ENCODE results near the gene IFFO2. TPM values are rescaled to one million over a fixed set of nuclear protein-coding genes. Genes with fewer than 3 reads are reported as not detected.

IFFO2 gene
- total RNA-seq, 2 donors from 2014 or later, result 24.8 to 27.7 TPM

DNA sequence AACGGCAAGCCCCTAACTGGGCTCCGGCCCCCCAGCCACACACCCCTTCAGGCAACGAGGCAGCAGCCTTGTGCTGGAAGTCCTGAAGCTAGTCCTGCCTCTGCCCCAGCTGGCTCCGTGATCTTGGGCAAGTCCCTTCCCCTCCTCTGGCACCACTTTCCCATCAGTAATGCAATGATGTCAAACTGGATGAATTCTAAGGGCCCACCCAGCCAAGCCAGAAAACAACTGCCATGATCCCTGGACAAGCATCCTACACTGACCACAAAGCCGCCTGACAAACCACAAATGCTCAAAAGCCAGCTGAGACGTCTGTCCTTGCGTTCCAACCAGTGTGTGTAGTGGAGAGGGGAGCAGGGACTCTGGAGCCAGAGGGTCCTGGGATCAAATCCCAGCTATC is 26.8 kb downstream of the IFFO2 start:
- peaks cover 35 to 66% of the 10 kb centered on the region in 2 donors for H3K4me1 ChIP-seq (ENCODE audit: control insufficient read depth in 1 of 2, low read depth in 2 of 2)
- TF ChIP-seq, protein P1, sequence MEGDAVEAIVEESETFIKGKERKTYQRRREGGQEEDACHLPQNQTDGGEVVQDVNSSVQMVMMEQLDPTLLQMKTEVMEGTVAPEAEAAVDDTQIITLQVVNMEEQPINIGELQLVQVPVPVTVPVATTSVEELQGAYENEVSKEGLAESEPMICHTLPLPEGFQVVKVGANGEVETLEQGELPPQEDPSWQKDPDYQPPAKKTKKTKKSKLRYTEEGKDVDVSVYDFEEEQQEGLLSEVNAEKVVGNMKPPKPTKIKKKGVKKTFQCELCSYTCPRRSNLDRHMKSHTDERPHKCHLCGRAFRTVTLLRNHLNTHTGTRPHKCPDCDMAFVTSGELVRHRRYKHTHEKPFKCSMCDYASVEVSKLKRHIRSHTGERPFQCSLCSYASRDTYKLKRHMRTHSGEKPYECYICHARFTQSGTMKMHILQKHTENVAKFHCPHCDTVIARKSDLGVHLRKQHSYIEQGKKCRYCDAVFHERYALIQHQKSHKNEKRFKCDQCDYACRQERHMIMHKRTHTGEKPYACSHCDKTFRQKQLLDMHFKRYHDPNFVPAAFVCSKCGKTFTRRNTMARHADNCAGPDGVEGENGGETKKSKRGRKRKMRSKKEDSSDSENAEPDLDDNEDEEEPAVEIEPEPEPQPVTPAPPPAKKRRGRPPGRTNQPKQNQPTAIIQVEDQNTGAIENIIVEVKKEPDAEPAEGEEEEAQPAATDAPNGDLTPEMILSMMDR (IDR thresholded peaks at IDR 0.05), result no peak

DNA sequence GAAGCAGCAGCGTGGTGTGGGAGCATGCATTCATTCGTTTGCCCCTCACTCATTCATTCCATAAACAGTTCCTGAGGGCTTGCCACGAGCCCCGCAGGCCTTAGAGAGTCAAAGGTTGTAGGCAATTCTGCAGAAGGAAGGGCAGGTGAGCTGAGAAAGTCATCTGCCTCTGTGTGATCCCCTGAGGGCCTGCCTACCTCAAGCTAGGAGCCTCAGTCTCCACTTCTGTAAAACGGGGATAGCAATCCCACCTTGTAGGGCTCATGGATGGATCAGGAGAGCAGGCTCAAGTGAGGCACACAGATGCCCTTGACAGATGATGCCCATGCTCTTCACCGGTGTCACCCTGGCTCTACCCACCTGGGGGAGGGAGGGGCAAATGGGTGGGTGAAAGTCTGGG is 27.5 kb downstream of the IFFO2 start:
- no peak overlapping the region for H3K4me3 ChIP-seq
- H3K27me3 ChIP-seq (replicated peaks; ENCODE audit: insufficient read depth), result no peaks in the 10 kb centered on the region
- peaks cover 42 to 73% of the 10 kb centered on the region in 2 donors for H3K4me1 ChIP-seq (ENCODE audit: control insufficient read depth in 1 of 2, low read depth in 2 of 2)
- peak overlapping the region; percentile 94 for H3K27ac ChIP-seq
- no peak for DNase-seq (ENCODE audit: low spot score)
- no peaks in the 10 kb centered on the region for H3K36me3 ChIP-seq
- H3K9me3 ChIP-seq, result no peaks in the 10 kb centered on the region
- TF ChIP-seq, protein P1 (IDR thresholded peaks at IDR 0.05), result no peak
- no peak for ATAC-seq (ENCODE audit: insufficient number of reproducible peaks, low FRiP score, low read depth)

More for the DNA sequence above, 26.8 kb downstream of the IFFO2 start:
- no peaks in the 10 kb centered on the region for H3K27me3 ChIP-seq (replicated peaks; ENCODE audit: insufficient read depth)
- no peak for ATAC-seq (ENCODE audit: insufficient number of reproducible peaks, low FRiP score, low read depth)
- no peak for DNase-seq (ENCODE audit: low spot score)
- no peak overlapping the region for H3K4me3 ChIP-seq
- H3K27ac ChIP-seq, result peak overlapping the region in 1 of 2 donors; percentile 94
- H3K36me3 ChIP-seq, result peaks cover 1% of the 10 kb centered on the region
- H3K9me3 ChIP-seq, result no peaks in the 10 kb centered on the region

DNA sequence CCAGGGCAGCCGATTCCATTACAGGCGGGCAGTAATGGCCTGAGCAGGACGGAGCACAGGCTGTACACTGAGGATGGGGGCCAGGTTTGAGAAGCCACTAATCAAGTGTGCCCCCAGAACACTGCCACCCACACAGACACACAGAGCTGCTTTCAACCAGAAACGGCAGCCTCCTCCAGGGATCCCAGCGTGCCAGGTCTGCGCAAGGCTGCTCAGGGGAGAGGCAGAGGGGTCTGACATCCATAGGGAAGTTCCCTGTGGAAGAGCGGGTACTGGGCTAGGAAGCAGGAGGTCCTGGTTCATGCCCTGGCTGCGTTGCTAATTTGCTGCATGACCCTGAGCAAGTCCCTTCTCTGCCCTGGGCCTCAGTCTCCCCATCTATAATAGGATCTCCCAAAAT is 28.1 kb downstream of the IFFO2 start:
- Histone ChIP-seq H3K9me3 (no peaks in the 10 kb centered on the region), H3K27ac (peak overlapping the region; percentile 94), H3K4me1 (ENCODE audit: control insufficient read depth in 1 of 2, low read depth in 2 of 2) (peaks cover 48 to 75% of the 10 kb centered on the region in 2 donors), H3K36me3 (no peaks in the 10 kb centered on the region), H3K4me3 (no peak overlapping the region), H3K27me3 (replicated peaks; ENCODE audit: insufficient read depth) (no peaks in the 10 kb centered on the region)
- no peak for DNase-seq (ENCODE audit: low spot score)
- no peak for ATAC-seq (ENCODE audit: insufficient number of reproducible peaks, low FRiP score, low read depth)
- TF ChIP-seq, protein P1 (IDR thresholded peaks at IDR 0.05), result no peak

DNA sequence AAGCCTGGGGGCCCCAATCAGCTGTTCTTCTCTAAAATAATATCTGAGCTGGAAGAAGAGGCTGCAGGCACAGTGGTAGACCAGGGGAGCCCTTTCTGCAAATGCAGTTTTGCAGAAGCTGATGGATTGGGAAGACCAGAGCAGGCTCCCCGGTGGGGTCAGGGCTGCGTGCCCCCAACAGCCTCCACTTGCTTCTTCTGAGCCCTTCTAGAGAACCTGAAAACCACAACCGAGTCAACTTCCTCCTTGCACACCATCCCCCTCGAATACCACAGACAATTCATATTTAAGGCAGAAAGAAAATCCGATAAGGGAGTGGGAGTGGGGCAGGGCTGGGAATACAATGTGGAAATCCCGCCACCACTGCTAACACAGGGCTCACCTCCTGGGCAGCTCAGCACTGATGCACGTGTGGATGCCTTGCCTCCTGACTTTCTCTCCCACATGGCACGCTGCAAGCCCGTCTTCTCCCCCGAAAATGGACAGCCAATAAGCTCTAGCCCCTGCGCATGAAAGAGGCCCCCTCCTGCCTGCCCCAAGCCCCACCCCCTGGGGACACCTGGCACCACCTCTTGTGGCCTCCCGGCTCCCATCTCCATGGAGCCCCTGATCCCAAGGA is 28.7 kb downstream of the IFFO2 start:
- TF ChIP-seq, protein P1 (IDR thresholded peaks at IDR 0.05), result no peak
- DNase-seq (ENCODE audit: low spot score) (no peak), ATAC-seq (ENCODE audit: insufficient number of reproducible peaks, low FRiP score, low read depth) (no peak)
- Histone ChIP-seq H3K4me3 (peak overlapping the region; percentile 29), H3K36me3 (no peaks in the 10 kb centered on the region), H3K9me3 (no peaks in the 10 kb centered on the region), H3K27ac (peak overlapping the region; percentile 94), H3K4me1 (ENCODE audit: control insufficient read depth in 1 of 2, low read depth in 2 of 2) (peaks cover 54 to 75% of the 10 kb centered on the region in 2 donors), H3K27me3 (replicated peaks; ENCODE audit: insufficient read depth) (no peaks in the 10 kb centered on the region)

DNA sequence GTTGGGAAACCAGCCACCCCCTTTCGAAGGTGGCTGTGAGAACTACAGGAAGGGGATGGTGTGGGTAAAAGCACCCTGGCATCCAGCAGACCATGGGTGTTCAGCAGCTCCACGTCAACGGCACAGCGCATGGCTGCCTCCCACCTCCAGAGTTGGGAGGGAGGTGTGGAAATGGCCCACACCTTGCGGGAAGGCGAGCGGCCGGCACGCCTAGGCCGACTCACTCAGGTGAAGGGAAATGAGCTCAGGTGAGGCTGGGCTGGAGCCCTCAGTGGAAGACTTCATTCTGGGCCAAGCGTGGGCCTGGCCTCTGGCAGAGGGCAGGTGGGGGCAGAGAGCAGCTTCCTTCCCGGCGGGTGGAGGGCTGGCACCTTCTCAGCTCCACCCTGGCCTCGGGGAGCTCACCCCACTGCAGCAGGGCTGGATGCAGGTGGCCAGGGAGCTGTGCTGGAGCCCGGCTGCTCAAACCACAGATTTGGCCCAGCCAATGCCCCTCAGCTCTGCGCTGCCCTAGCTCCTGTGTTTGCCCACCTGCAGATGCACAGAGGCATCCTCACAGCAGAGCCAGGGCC is 29.3 kb downstream of the IFFO2 start:
- TF ChIP-seq, protein P1 (IDR thresholded peaks at IDR 0.05), result no peak
- DNase-seq (ENCODE audit: low spot score) (no peak), ATAC-seq (ENCODE audit: insufficient number of reproducible peaks, low FRiP score, low read depth) (no peak)
- Histone ChIP-seq H3K4me3 (peak overlapping the region; percentile 29), H3K27ac (peak overlapping the region; percentile 94), H3K9me3 (no peaks in the 10 kb centered on the region), H3K4me1 (ENCODE audit: control insufficient read depth in 1 of 2, low read depth in 2 of 2) (peaks cover 56 to 75% of the 10 kb centered on the region in 2 donors), H3K36me3 (no peaks in the 10 kb centered on the region), H3K27me3 (replicated peaks; ENCODE audit: insufficient read depth) (no peaks in the 10 kb centered on the region)
